GM19240 (cell line): ENCODE measurements around the gene CNOT8.
"Not testable (repeated sequence)": the region's sequence is repeated elsewhere in the genome, so short reads cannot be mapped to it uniquely, and the experiment has no call there.

Experiments used
- DNase-seq: peaks from one replicate; pipeline ENCODE4 v3.0.0; 2011; ENCODE audit warnings: low spot score; ENCODE audit not compliant: insufficient read length

The CNOT8 gene

DNA sequence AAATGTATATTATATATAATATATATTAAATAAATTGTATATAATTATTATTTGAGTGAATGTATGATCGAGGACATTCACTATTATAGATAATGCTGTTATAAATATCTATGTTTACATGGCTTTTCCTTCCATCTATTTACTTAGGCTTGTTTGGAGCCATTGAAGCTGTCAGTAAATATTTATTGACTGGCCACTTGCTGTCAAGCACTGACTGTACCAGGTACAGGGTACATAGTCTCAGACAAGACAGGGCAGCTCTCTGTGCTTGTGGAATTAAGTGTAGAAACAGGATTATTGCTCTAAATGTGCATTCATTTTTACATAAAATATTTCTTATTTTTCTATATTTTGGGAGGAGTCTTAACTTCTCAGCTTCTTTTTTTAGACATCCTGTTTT is 24.4 kb upstream of the CNOT8 start:
- no peak for DNase-seq

DNA sequence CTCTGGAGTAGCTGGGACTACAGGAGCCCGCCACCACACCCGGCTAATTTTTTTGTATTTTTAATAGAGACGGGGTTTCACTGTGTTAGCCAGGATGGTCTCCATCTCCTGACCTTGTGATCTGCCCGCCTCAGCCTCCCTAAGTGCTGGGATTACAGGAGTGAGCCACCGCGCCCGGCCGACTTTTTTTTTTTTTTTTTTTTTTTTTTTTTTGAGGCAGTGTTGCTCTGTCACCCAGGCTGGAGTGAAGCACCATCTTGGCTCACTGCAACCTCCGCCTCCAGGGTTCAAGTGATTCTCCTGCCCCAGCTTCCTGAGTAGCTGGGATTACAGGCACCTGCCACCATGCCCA is 22.8 kb upstream of the CNOT8 start:
- not testable (repeated sequence) for DNase-seq

DNA sequence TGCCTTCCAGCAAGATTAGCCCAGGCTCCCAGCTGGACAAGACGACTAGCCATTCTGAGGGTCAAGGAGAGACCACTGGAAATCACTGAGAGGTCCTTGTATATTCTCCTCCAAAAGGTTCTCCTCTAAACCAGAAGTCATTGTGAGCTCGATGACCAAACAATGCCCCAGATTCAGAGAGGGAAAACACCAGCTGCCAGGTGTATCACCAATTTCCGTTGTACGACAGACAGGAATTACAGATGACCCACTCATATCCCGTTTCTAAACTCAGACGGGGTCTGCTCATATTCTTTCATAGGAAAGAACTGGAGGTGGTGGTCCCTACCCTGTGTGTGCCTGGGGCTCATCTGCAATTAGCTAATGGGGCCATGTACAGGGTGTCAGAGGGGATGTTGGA is 22.2 kb upstream of the CNOT8 start:
- DNase-seq, result no peak

DNA sequence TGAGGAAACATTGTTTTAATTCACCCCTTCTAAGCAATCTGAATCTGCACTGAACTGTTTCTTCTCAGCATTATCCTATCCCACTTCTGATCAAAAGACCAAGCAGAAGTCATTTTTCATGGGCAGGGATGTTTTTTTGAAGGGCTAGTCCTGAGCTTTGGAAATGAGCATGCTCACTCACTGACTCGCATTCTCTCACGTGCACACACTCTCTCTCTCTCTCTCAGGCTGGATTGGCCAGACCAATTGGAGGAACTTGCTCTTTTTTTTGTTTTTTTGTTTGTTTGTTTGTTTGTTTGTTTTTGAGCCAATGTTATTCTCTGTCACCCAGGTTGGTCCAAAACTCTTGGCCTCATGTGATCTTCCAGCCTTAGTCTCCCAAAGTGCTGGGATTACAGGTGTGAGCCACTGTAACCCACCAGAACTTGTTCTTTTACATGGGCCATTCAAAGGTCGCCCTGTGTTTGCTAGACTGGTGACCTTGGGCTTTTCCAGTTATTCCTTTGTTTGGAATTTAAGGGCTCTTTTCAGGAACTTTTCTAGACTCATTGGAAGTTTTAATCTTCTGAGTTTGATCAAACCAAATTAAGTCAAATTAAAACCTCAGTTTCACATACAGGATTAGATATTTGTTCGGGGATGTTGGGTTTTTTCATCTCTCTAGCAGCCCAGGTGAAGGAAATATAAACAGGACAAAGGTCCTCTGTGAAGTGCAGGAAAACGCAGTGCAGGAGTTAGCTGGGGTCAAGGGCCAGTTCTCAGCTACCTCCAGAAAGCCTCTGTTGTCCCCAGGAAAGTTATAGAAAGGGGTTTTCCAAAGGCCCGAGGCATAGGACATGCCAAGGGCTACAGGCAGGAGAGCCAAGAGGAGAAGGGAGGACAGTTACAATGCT is 21.2 kb upstream of the CNOT8 start:
- no peak for DNase-seq

DNA sequence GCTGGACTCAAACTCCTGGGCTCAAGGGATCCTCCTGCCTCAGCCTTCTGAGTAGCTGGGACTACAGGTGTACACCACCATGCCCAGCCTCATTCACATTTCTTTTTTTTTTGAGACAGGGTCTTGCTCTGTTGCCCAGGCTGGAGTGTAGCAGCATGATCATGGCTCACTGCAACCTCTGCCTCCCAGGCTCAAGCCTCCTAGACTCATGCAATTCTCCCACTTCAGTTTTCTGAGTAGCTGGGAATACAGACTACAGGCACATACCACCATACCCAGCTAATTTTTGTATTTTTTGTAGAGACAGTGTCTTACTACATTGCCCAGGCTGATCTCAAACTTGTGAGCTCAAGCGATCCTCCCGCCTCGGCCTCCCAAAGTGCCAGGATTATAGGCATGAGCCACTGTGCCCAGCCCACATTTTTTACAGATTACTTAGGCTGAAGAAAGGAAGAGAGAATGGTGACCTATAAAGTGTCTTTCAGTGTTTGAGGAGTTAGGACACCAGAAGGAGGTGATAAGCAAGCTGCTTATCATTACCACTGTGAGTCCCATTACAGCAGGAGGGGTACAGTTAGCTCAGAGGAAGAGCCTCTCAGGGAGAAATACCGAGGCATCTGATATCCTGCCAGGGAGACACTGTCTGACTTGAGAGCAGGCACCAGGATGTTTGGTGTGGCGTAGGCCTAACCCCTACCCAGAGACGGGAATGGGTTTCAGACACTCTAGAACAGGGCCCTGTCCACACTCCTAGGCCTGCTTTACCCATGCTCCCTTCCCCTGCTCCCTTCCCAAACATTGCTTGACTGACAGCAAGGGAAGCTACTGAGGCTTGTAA is 17.8 kb upstream of the CNOT8 start:
- no peak for DNase-seq

DNA sequence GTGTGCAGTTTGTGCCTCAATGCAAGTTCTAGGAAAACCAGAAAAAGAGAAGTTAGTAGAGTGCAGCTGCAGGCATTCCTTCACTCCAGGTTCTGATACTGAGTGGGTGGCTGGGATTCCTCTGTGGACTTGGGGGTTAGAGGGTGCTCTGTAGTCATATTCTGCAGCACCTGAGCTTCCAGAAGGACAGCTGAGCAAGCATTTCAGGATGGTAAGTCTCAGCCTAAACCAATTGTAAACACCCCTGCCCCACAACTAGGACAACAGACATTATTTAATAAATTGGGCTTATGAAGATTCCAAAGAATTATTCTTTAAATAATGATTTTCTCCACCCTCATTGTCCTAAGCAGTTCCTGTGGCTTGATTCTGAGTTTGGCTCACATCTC is 17.2 kb upstream of the CNOT8 start:
- no peak for DNase-seq

DNA sequence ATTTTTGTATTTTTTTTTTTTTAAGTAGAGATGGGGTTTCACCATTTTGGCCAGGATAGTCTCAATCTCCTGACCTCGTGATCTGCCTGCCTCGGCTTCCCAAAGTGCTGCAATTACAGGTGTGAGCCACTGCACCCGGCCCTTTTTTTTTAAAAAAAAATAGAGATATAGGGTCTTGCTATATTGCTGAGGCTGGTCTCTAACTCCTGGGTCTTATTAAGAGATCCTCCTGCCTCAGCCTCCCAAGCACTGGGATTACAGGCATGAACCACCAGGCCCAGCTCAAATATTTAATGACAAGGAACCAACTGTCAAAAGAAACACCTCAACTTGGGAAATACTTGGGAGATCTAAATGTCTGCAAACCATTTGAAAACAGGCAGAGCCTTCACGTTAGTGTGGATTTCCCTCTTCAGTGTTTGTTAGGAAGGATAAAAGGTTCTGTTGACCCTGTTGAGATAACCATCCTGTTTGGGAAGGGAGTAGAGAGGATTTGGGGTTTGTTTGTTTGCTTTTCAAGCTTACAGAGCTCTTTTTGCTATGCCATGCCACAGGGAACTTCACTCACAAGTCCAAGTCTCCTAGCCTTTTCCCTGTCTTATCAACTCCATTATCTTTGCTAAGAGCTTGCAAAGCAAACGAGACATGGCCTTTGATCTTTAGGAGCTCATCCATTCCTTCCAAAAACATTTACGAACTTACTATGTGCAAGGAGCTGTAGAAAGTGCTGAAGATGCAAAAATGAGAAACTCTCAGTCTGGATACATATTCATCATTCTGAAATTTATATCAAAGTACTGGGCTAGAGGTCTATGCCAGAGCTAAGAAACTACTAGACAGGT is 15.5 kb upstream of the CNOT8 start:
- no peak for DNase-seq

DNA sequence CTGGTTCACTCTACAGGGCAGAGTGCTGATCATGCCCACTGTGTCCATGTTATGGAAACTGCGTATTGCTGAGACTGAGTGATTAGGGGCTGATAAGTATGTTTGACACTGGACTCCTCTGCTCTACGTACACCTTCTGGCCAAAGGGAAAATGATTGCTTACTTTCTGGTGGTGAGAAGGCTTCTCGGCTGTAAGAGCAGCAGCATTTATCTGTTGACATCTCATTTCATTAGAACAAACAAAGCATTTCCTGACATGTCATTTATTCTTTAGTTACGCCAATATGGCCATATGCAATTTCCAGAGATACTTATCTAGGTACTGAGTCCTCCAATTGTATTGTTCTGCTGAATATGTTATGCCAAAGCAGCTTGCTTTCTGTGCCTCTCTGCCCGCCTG is 13.6 kb upstream of the CNOT8 start:
- no peak for DNase-seq

DNA sequence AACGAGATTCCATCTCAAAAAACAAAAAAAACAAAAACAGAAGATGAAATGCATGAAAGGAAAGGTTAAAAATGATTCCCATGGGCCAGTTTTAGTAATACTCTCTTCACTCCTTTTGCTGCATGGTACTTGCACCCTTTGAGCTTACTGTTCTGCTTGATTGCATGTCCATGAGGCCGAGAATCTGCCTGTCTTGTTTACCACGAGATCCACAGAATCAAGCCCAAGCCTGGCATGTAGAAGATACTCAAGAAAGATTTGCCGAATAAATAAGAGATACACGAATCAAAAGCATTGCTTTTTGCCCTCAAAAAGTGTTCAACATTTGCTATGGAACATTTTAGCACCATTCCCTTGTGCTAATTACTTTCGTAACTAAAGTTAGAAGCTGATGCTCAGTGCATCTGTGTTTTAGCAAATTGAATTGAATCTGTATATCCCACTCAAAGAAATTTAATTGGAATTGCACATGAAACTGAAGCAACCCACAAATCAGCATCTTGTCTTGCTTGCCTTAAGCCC is 9.1 kb upstream of the CNOT8 start:
- no peak for DNase-seq

DNA sequence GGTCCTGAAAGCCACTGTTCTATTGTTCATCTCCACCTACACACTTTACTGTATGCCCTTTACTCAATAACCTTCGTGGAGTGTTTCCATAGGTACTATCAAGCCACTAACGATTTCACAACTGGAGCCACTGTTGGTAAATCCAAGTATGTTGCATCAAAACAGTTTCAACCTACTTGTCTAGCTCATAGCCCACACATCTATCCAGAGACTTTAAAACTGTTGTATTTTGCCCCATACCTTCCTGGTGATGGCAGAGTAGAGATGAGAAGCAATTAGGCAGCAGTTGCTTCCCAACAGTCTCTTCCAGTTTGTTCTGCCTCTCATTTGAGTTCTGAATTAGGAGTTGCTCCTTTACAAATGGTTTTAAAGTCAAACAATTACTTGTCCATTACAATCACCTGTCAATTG is 8.6 kb upstream of the CNOT8 start:
- DNase-seq, result no peak

DNA sequence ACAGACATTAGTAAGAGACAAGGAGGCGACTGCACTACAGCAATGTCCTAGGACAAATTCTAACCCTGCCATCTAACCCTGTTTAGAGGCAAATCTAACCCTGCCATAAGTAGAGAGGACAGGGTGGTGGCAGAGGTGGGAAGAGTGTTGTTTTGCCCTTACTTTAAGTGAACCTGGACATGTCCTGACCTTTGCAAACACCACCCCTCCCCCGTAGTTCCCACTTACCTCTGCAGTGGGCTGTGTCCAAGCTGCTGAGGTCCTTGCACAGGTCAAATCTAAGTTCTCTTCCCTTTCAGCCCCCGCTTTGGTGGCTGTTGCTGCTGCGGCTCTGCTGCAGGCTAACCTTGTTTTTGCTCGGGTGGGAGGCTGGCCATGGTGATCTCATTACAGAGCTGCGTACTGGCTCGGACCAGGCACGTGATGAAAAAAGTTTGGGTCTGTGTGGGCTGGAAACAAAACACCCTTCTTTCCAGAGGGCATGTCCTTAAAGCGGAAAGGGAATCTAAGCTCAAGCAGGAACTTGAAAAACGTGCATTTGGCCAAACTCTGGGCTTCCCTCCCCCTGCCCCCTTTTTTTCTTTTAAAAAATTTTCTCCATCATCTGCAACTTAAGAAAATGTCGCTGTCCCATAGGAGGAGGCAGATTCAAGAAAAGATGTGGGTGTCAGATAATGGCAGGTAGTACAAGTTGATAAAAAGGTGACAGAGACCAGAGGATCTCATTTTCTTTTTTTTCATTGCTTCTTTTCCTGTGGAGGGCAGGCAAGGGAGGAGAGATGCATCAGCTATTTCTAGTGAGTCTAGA is 8.0 kb upstream of the CNOT8 start, which contains the start of gene FAXDC2:
Gene FAXDC2, minus strand, starts transcription at position 349 of the 808 bp plus-strand sequence. CDS start 12,425 bp downstream, outside the sequence.
- DNase-seq, result no peak

DNA sequence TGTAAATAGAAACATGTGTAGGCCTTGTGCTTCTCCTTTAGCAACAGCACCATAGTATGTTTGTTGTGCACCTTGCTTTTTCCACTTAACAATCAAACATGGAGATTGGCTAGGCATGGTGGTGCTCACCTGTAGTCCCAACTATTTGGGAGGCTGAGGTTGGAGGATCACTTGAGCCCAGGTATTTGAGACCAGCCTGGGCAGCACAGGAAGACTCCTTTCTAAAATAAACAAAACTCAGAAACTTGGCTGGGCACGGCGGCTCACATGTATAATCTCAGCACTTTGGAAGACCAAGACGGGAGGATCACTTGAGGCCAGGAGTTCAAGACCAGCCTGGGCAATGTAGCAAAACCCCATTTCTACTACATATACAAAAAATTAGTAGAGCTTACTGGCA is 7.1 kb upstream of the CNOT8 start:
- no peak for DNase-seq

DNA sequence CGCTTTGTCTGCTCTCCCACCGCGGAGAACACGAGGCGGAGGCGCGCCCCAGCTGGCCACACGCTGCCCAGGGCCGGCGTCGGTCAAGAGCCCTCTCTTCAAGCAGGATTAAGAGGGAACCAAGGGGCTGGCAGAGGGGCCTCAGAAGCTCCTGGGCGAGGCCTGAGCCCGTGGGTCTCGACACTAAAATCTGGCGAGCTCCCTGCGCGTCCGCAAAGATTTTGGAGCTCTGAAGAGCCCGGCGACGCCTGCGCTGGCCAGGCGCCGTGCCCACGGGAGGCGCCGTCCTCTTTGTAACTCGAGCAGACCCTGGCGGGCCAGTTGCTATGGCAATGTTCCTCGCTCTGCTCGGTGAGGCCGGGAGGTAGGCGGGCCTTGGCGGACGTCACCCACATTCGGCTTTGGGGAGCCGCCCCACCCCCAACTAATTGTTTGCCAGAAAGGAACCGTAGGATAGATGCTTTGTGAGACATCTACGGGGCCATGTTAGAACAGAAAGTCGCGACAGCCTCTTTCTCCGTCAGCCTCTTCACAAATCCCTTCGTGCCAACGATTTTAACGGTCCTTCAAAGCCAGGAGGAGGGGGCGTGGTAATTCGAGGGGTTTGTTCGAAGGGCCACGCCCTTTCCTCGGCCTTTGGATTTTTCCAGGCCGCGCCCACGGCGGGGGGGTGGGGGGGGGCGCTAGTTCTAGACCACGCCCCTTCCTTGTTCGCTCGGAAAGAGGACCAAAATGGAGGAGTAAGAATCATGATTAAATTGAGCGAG is 714 bp upstream of the CNOT8 start:
- peak; percentile 38 for DNase-seq

DNA sequence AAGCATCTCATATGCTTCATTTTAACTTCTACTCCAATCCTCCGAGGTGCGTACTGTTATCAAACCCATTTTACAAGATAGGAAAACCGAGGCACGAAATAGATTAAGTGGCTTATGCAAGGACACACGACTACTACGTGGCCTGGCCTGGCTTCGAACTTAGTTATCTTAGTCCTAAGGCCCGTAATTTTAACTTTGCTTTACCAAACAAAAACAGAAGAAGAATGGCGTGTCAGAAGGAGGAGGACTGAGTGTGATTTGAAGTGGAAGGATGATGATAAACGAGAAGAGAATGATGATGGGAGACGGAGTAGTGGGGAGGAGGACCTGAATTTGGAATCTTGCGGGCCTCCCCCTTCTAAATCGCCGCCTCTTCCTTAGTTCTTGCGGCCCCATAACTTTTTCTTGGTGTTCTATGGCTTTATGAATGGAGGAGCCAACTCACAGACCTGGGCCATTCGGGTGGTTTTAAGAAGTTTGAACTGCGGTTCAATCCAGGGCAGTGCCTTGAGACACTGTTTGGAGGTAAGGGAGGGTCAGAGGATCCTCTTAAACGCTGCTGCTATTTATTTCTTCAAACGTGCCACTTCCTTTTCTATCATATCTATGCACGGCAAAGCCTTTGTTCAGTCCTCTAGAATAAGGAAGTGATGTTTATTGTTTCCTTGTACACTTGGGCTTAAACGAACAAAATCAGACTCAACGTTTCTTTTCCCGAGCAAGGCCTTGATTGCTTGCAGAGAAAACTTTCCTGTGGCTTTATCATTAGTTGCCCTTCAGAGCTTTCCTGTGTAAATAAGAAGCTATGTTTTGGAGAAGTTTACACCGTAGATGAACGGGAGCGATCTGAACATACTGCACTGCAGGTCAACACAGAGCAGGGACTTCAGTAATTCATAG is 795 bp downstream of the CNOT8 start:
- DNase-seq, result no peak

DNA sequence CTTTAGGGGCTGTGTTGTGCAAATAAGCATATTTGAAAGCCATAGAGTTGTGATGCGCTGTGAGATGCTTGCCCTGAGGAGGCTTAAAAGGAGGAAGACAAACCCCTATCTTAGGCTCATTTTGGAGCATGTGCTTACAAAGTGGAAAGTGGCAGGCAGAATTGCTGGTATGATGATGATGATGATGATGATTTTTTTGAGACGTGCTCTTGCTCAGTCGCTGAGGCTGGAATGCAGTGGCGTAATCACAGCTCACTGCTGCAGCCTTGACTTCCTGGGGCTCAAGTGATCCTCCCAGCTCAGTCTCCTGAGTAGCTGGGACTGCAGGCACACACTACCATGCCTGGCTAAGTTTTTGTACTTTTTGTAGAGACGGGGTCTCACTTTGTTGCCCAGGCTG is 1.7 kb downstream of the CNOT8 start:
- no peak for DNase-seq

DNA sequence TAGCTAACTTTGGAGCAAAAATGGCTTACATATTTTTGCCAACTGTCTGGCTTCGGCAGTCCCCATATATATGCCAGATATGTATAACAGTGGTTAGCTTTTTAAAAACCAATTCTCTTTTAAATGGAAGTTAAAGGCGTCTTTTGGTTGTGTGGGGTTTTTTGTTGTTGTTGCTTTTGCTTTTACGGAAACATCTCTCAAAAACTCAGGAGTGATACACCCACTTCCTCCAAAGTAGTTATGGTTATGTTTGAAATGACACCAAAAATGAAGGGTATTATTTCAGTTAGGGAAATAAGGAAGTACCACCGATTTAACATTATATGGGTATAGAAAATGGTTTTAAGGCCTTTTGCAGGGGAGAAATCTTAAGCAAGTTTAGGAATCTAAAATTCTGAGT is 2.3 kb downstream of the CNOT8 start:
- no peak for DNase-seq

DNA sequence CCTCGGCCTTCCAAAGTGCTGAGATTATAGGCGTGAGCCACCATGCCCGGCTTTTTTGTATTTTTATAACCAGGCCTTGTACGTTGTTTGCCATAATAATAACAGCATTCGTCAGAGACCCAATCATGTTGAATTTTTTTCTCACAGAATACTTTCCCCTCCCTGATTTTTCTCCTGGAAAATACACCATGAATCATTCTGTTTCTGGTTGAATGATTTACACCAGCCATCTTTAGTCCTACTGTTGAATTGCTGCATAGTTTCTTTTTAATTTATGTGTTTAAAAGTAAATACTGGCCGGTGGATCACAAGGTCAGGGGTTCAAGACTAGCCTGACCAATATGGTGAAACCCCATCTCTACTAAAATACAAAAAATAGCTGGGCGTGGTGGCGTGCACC is 3.5 kb downstream of the CNOT8 start:
- no peak for DNase-seq

DNA sequence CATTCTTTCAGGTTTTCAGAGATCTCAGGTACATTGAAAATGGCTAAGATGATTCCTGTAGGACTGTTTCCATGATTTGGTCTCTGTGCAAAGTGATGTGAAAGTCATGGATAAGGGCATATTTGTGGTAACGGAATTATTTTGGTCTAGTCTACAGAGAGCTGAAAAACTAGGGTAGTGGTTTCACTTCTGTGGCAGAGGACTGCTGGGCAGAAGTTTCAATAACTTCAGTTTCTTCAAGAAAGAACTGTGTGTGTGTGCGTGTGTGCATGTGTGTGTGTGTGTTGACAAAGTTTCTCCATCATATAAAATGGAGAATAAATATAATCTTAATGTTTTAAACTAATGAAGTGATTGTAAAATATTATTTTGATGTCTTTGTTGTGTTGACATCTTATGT is 4.3 kb downstream of the CNOT8 start:
- DNase-seq, result no peak
